ENCODE data around the gene TMEM236.

TMEM236 gene, protein sequence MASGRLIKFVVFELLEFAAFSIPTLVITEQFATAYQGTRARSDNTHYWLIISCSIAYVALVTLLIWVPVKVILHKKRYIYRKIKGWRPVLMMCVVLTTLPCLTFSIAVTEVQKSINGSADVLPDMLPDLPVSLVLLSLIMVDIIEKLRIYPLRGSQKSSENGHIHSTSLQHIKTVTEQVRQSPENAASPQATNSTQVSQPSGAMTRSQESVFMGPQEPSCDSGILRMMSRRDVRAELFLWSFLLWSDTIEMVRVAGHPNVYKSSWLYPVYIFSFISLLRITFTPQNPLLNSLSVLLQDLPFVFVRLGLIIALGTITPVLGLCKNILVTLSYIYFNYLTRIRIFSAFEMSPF

DNA sequence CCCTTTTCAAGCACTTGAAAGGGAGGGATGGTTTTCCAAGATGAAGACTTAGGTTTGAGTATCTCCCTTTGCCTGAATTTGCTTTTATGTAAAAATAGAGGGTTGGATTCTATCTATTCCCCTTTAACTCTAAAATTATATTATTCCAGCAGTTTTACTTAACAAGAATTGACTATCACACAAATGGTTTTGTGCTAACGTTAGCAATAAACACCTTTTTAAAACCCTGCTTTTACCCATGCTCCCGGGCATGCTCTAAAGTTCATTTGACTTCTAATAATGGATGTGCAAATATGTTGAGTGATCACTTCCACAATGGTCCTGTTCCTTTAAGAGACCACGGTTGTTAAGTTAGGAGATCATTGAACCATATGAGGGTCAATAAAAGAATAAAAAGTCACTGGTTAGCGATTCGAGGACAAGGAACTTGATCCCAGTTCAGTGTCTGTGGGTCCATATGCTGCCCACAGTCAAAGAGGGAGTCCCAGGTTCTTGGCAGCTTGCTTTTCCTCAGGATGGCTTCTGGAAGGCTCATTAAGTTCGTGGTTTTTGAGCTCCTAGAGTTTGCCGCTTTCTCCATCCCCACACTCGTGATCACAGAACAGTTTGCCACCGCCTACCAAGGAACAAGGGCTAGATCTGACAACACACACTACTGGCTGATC lies at the start of gene TMEM236:
Gene TMEM236, plus strand, starts transcription at position 421 of the 665 bp plus-strand sequence. Its CDS starts 95 bp downstream, at position 516.
- DNase-seq (ENCODE audit: low read depth): no peak
- no peak within 1 kb of the TSS for H3K4me3 ChIP-seq (ENCODE audit: low read depth, low read length)
- TF ChIP-seq, protein P1, sequence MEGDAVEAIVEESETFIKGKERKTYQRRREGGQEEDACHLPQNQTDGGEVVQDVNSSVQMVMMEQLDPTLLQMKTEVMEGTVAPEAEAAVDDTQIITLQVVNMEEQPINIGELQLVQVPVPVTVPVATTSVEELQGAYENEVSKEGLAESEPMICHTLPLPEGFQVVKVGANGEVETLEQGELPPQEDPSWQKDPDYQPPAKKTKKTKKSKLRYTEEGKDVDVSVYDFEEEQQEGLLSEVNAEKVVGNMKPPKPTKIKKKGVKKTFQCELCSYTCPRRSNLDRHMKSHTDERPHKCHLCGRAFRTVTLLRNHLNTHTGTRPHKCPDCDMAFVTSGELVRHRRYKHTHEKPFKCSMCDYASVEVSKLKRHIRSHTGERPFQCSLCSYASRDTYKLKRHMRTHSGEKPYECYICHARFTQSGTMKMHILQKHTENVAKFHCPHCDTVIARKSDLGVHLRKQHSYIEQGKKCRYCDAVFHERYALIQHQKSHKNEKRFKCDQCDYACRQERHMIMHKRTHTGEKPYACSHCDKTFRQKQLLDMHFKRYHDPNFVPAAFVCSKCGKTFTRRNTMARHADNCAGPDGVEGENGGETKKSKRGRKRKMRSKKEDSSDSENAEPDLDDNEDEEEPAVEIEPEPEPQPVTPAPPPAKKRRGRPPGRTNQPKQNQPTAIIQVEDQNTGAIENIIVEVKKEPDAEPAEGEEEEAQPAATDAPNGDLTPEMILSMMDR (IDR thresholded peaks at IDR 0.05; ENCODE audit: insufficient read depth, low read depth, low read length, missing control alignments): no peak

DNA sequence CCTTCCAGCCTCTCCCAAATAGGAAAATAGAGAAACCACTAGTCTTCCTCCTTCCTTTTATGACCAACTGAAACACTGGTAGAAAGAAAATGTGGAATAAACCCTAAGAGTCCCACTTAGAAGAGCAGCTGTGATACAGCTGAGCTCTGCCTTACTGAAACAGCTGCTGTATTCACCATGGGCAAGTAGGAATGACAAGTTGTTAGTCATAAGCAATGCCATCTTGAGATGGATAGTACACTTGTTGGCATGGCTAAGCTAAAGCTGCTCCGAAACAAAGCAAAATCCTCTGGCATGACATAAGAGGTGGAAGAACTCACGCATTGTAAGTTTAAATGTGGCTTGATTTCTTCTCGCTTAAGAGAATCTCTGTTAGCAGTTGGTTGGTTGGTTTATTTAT lies 48.3 kb upstream of the TMEM236 start:
- no peak for DNase-seq (ENCODE audit: low read depth)
- TF ChIP-seq, protein P1 (IDR thresholded peaks at IDR 0.05; ENCODE audit: insufficient read depth, low read depth, low read length, missing control alignments): no peak

DNA sequence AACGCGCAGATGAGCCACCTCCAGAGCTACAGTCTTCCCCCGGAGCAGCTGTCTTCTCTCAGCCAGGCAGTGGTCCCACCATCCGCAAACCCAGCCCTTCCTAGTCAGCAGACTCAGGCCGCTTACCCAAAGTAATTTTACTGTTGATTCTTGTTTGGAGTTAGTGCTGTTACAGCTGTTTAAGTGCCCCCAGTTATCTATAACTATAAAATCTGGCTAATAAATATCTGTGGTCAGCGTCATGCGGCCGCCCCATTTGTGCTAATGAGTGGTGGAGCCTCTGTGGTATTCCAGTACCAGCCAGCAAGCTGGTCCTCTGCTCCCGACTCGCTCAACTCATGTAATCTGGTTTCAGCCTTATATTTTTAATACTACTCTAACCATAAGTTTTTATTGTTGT lies 43.2 kb upstream of the TMEM236 start:
- DNase-seq (ENCODE audit: low read depth): no peak
- no peak overlapping the region for H3K4me3 ChIP-seq (ENCODE audit: low read depth, low read length)
- TF ChIP-seq, protein P1 (IDR thresholded peaks at IDR 0.05; ENCODE audit: insufficient read depth, low read depth, low read length, missing control alignments): no peak

More for the DNA sequence above, 48.3 kb upstream of the TMEM236 start:
- no peak overlapping the region for H3K4me3 ChIP-seq (ENCODE audit: low read depth, low read length)

DNA sequence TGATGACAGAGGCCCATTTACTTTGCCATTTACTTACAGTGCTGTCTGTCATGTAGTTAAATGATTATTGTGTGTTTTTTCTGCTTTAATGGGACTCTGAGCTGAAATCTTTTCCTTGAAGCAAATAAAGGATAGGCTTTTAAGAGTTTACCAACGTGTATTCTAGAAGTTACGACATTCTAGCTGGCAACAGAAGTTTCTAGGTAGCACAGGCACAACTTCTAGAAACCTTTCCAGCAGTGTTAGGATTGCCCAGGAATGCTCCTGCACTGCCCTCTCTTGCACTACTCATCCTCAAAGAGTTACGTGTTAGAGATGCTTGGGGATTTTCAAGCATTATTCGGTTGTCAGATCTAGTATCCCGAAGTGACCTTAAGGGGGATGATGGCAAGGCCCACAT lies 42.5 kb upstream of the TMEM236 start:
- TF ChIP-seq, protein P1 (IDR thresholded peaks at IDR 0.05; ENCODE audit: insufficient read depth, low read depth, low read length, missing control alignments): no peak
- H3K4me3 ChIP-seq (ENCODE audit: low read depth, low read length): no peak overlapping the region
- DNase-seq (ENCODE audit: low read depth): no peak

DNA sequence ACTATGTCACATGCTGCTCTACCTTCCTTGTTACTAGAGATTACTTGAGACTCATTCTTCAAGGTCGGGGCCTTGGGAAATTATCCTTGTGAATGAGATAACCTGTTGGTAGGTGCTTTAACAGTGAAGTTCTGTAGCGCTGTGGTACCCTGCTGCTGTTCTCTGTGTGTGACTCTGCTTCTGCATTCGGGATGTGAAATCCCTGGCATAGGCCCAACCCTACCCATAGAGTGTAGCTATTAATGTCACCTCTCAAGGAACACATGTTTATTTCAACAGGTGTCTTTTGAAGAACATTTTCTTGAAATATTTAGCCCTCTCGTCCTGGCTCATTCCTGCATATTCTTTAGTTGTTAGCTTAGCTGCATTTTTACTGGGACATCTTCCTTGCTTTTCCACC lies 41.8 kb upstream of the TMEM236 start:
- TF ChIP-seq, protein P1 (IDR thresholded peaks at IDR 0.05; ENCODE audit: insufficient read depth, low read depth, low read length, missing control alignments): no peak

DNA sequence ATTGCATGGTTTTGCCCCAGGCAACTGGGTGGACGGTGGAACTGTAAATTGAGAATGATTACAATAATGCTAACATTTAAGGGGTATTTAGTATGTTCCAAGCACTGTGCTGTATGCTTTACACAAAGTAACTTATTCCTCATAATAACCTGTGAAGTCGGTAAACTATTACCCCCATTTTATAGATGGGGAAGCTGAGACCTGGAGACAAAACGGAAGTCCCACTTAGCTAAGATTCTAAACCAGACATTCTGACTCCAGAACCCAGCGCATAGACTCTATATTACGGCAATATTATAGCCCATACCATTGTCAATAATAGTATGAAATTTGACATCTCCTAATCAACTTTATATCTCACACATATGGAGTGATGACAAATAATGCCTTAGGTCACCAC lies 39.9 kb upstream of the TMEM236 start:
- no peak for DNase-seq (ENCODE audit: low read depth)
- TF ChIP-seq, protein P1 (IDR thresholded peaks at IDR 0.05; ENCODE audit: insufficient read depth, low read depth, low read length, missing control alignments): no peak
- no peak overlapping the region for H3K4me3 ChIP-seq (ENCODE audit: low read depth, low read length)

More for the DNA sequence above, 41.8 kb upstream of the TMEM236 start:
- H3K4me3 ChIP-seq (ENCODE audit: low read depth, low read length): no peak overlapping the region
- DNase-seq (ENCODE audit: low read depth): no peak

Measured in GM12865 (cell line).